ENCODE data around the gene NAPA. TPM values are rescaled to one million over a fixed set of nuclear protein-coding genes. Genes with fewer than 3 reads are reported as not detected.

The NAPA gene
- total RNA-seq, 1 experiment from 2014 or later: 80.4 TPM

DNA sequence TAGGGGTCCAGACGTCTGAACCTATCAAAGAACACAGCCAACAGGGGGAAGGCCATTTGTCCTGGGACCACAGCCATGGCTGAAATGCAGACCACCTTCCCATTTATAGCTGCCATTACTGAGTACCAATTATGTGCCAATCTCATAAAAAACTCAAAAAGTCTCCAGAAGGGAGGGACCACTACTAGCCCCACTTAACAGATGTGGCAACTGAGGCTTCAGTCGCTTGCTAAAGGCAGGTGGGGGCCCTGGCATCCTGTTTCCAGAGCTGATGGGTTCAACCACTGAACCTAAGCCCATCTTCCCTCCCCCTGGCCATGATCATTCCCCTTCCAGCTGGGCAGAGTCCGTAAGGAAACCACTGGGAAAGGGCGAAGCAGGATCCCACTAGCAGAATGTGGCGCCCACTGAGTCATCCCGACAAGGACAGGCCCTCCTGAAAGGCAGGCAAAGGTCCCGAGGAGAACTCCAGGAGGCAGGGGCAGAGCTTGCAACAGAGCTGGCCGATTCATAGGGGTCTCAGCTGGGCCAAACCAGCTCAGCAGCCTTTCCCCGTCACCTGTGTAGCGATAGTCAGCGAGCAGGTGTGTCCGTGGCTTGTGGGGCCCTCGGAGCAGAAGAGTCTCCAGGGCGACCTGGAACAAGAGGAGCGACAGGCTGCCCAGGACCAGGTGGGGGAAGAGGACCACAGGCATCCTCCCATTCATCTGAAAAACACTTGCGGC, 14.3 kb upstream of the NAPA start:
- Histone ChIP-seq H3K4me2 (no peak overlapping the region), H4K20me1 (ENCODE audit: insufficient read depth) (no peaks in the 10 kb centered on the region), H3K27me3 (ENCODE audit: insufficient read depth, low read depth) (no peaks in the 10 kb centered on the region), H3K4me1 (replicated peaks; ENCODE audit: insufficient read depth) (no peaks in the 10 kb centered on the region), H3K36me3 (ENCODE audit: low read depth) (no peaks in the 10 kb centered on the region), H3F3A (ENCODE audit: insufficient read depth, low read depth) (0 out of 2 replicates have a peak, but pooled peaks cover 8% of the 10 kb centered on the region), H3K4me3 (no peak overlapping the region), H2AFZ (no peak overlapping the region), H3K79me2 (ENCODE audit: low read depth) (no peaks in the 10 kb centered on the region), H3K27ac (no peak overlapping the region), H3K9me3 (ENCODE audit: insufficient read depth, low read depth) (no peaks in the 10 kb centered on the region), H3K9me2 (ENCODE audit: insufficient read depth) (no peaks in the 10 kb centered on the region)
- DNase-seq: no peak
- TF ChIP-seq EZH2 (IDR thresholded peaks at IDR 0.05; ENCODE audit: low read depth): no peak
- TF ChIP-seq, protein P1, sequence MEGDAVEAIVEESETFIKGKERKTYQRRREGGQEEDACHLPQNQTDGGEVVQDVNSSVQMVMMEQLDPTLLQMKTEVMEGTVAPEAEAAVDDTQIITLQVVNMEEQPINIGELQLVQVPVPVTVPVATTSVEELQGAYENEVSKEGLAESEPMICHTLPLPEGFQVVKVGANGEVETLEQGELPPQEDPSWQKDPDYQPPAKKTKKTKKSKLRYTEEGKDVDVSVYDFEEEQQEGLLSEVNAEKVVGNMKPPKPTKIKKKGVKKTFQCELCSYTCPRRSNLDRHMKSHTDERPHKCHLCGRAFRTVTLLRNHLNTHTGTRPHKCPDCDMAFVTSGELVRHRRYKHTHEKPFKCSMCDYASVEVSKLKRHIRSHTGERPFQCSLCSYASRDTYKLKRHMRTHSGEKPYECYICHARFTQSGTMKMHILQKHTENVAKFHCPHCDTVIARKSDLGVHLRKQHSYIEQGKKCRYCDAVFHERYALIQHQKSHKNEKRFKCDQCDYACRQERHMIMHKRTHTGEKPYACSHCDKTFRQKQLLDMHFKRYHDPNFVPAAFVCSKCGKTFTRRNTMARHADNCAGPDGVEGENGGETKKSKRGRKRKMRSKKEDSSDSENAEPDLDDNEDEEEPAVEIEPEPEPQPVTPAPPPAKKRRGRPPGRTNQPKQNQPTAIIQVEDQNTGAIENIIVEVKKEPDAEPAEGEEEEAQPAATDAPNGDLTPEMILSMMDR (conservative IDR thresholded peaks at IDR 0.05): no peak
- CTCF ChIA-PET: interaction anchor here (0.6 kb wide), 1 partner anchor 174 kb away, joined by 4 read pairs; no protein-coding TSS in a partner anchor
- no TSS peak for BruUV-seq (replicated peaks)
- POLR2A ChIA-PET (ENCODE audit: unreplicated experiment): no interaction called here
- intact Hi-C loops (cut with micrococcal nuclease; ENCODE audit: unreplicated experiment): no loop called here

DNA sequence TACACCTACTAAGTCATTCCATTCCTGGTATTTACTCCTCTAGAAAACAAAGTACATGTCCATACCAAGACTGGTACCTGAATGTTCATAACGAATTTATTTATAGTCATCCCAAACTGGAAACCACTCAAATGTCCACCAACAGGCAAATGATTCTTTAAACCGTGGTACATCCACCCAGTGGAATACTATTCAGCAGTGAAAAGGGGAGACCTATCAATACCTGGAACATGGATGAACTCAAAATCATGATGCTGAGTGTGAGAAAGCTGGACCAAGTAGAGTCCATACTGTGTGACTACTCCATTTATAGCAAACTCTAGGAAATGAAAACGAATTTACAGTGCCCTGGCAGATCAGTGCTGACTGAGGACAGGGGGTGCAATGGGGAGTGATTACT, 11.9 kb upstream of the NAPA start:
- Histone ChIP-seq H3K4me1 (replicated peaks; ENCODE audit: insufficient read depth) (0 out of 2 replicates have a peak, but pooled peaks cover 4% of the 10 kb centered on the region), H4K20me1 (ENCODE audit: insufficient read depth) (no peaks in the 10 kb centered on the region), H3K4me2 (no peak overlapping the region), H3K79me2 (ENCODE audit: low read depth) (no peaks in the 10 kb centered on the region), H3K27ac (no peak overlapping the region), H3K27me3 (ENCODE audit: insufficient read depth, low read depth) (no peaks in the 10 kb centered on the region), H3F3A (ENCODE audit: insufficient read depth, low read depth) (0 out of 2 replicates have a peak, but pooled peaks cover 4% of the 10 kb centered on the region), H3K4me3 (no peak overlapping the region), H3K9me2 (ENCODE audit: insufficient read depth) (no peaks in the 10 kb centered on the region), H2AFZ (no peak overlapping the region), H3K36me3 (ENCODE audit: low read depth) (no peaks in the 10 kb centered on the region), H3K9me3 (ENCODE audit: insufficient read depth, low read depth) (no peaks in the 10 kb centered on the region)
- no peak for DNase-seq
- ChIA-PET CTCF (no interaction called here), POLR2A (ENCODE audit: unreplicated experiment) (no interaction called here)
- TF ChIP-seq EZH2 (IDR thresholded peaks at IDR 0.05; ENCODE audit: low read depth): no peak
- TF ChIP-seq, protein P1 (conservative IDR thresholded peaks at IDR 0.05): no peak
- intact Hi-C loops (cut with micrococcal nuclease; ENCODE audit: unreplicated experiment): no loop called here
- BruUV-seq (replicated peaks): no TSS peak

GRCh38 chr19:47523473-47523872, 8.6 kb upstream of the NAPA start:
- H3K79me2 ChIP-seq (ENCODE audit: low read depth): no peaks in the 10 kb centered on the region
- BruUV-seq (replicated peaks): no TSS peak
- no peak overlapping the region; the same call in 1 of the 2 replicates for H2AFZ ChIP-seq
- H4K20me1 ChIP-seq (ENCODE audit: insufficient read depth): no peaks in the 10 kb centered on the region
- ChIA-PET POLR2A (ENCODE audit: unreplicated experiment) (interaction anchor here (0.6 to 0.9 kb wide), 4 partner anchors 73 to 577 kb away, joined by 3 to 39 read pairs (median 10); no protein-coding TSS in a partner anchor), CTCF (interaction anchor here (0.6 to 1.0 kb wide), 2 partner anchors 8 to 351 kb away, joined by 3 read pairs; partner anchors contain the start of gene NAPA)
- no peak overlapping the region for H3K27ac ChIP-seq
- TF ChIP-seq, protein P1 (conservative IDR thresholded peaks at IDR 0.05): no peak
- TF ChIP-seq EZH2 (IDR thresholded peaks at IDR 0.05; ENCODE audit: low read depth): no peak
- 0 out of 2 replicates have a peak, but pooled peaks cover 4% of the 10 kb centered on the region for H3K4me1 ChIP-seq (replicated peaks; ENCODE audit: insufficient read depth)
- intact Hi-C loops (cut with micrococcal nuclease; ENCODE audit: unreplicated experiment): no loop called here
- no peaks in the 10 kb centered on the region for H3K27me3 ChIP-seq (ENCODE audit: insufficient read depth, low read depth)
- no peaks in the 10 kb centered on the region for H3K36me3 ChIP-seq (ENCODE audit: low read depth)
- H3K9me3 ChIP-seq (ENCODE audit: insufficient read depth, low read depth): no peaks in the 10 kb centered on the region
- DNase-seq: no peak
- no peaks in the 10 kb centered on the region for H3K9me2 ChIP-seq (ENCODE audit: insufficient read depth)
- 0 out of 2 replicates have a peak, but pooled peaks cover 4% of the 10 kb centered on the region for H3F3A ChIP-seq (ENCODE audit: insufficient read depth, low read depth)
- no peak overlapping the region for H3K4me3 ChIP-seq
- H3K4me2 ChIP-seq: no peak overlapping the region

Data from PC-9 (cell line).